WI38 (cell line): Measurements from ENCODE around the gene PKNOX2.

ENCODE experiments used
- H3K4me3 ChIP-seq: 2 replicates; pipeline ENCODE4 v1.5.1; 2011; ENCODE audit warnings: low read depth, mild to moderate bottlenecking, control low read depth, low read length
- CTCF ChIP-seq: IDR thresholded peaks from 2 replicates; pipeline ENCODE4 v1.5.1; 2012; ENCODE audit warnings: low read depth, mild to moderate bottlenecking, control low read depth, low read length

Gene PKNOX2

GRCh38 chr11:125202362-125202880, 37.9 kb downstream of the PKNOX2 start:
- H3K4me3 ChIP-seq = no peak overlapping the region
- TF ChIP-seq CTCF = no peak

- TF ChIP-seq CTCF = no peak
- no peak overlapping the region for H3K4me3 ChIP-seq
Observed at GRCh38 chr11:125202977-125203376, 38.4 kb downstream of the PKNOX2 start.

- TF ChIP-seq CTCF = no peak
Observed at GRCh38 chr11:125207866-125208425, 43.4 kb downstream of the PKNOX2 start.

GRCh38 chr11:125210066-125210465, 45.5 kb downstream of the PKNOX2 start:
- H3K4me3 ChIP-seq = no peak overlapping the region
- no peak for TF ChIP-seq CTCF

More at GRCh38 chr11:125207866-125208425, 43.4 kb downstream of the PKNOX2 start:
- no peak overlapping the region for H3K4me3 ChIP-seq

- no peak for TF ChIP-seq CTCF
Observed at GRCh38 chr11:125211191-125211947, 46.8 kb downstream of the PKNOX2 start.

GRCh38 chr11:125211948-125212340, 47.4 kb downstream of the PKNOX2 start:
- H3K4me3 ChIP-seq = no peak overlapping the region
- no peak for TF ChIP-seq CTCF

More at GRCh38 chr11:125211191-125211947, 46.8 kb downstream of the PKNOX2 start:
- no peak overlapping the region for H3K4me3 ChIP-seq
